Glutamatergic neuron (in vitro differentiated cells): ENCODE data around the gene PIM3. TPM values are rescaled to one million over a fixed set of nuclear protein-coding genes. Genes with fewer than 3 reads are reported as not detected.
A peak's percentile ranks its signal among the peaks of the same experiment; 100 is the strongest.

ENCODE experiments used
- DNase-seq: peaks from one replicate; pipeline ENCODE4 v3.0.0; 2022
- H3K27ac Mint-ChIP-seq: one replicate; pipeline ENCODE4 v1.8.0; 2020; ENCODE audit warnings: mild to moderate bottlenecking, mixed read lengths, inconsistent platforms; ENCODE audit not compliant: unreplicated experiment
- H3K27me3 Mint-ChIP-seq: one replicate; pipeline ENCODE4 v1.8.0; 2020; ENCODE audit warnings: mild to moderate bottlenecking, moderate library complexity, mixed read lengths, inconsistent platforms; ENCODE audit not compliant: unreplicated experiment
- H3K36me3 Mint-ChIP-seq: one replicate; pipeline ENCODE4 v1.8.0; 2020; ENCODE audit warnings: mild to moderate bottlenecking, mixed read lengths, inconsistent platforms; ENCODE audit not compliant: unreplicated experiment
- H3K4me1 Mint-ChIP-seq: one replicate; pipeline ENCODE4 v1.8.0; 2020; ENCODE audit warnings: mild to moderate bottlenecking, low read depth, mixed read lengths, inconsistent platforms; ENCODE audit not compliant: unreplicated experiment
- H3K4me3 Mint-ChIP-seq: one replicate; pipeline ENCODE4 v1.8.0; 2020; ENCODE audit warnings: mild to moderate bottlenecking, mixed read lengths, inconsistent platforms; ENCODE audit not compliant: unreplicated experiment
- H3K9me3 Mint-ChIP-seq: one replicate; pipeline ENCODE4 v1.8.0; 2020; ENCODE audit warnings: mild to moderate bottlenecking, moderate library complexity, mixed read lengths, inconsistent platforms; ENCODE audit not compliant: unreplicated experiment
- CTCF ChIP-seq: fragments of 200-600 bp; sonication (generic); IDR thresholded peaks from one replicate; pipeline ENCODE4 v1.5.0; 2021; ENCODE audit not compliant: partially characterized antibody, unreplicated experiment
- total RNA-seq: library from RNA; stranded (reverse); fragmentation: NEBNext Ultra II Directional; extraction: Animal tissue kit (Norgen Biotek cat#: 25700); gene quantifications from one replicate; pipeline ENCODE4 v1.2.1, GENCODE V29; 2021; ENCODE audit not compliant: unreplicated experiment

The PIM3 gene
- total RNA-seq, 1 donor from 2014 or later: 32.3 TPM

- Mint-ChIP-seq H3K4me3 (no peak overlapping the region), H3K36me3 (no peaks in the 10 kb centered on the region), H3K9me3 (peaks cover 5% of the 10 kb centered on the region), H3K27me3 (peaks cover 3% of the 10 kb centered on the region), H3K27ac (no peak overlapping the region), H3K4me1 (no peaks in the 10 kb centered on the region)
- DNase-seq: no peak
- no peak for TF ChIP-seq CTCF
Measured at GRCh38 chr22:49914256-49914655, 46.3 kb upstream of the PIM3 start.

GRCh38 chr22:49915610-49916009, 45.0 kb upstream of the PIM3 start:
- Mint-ChIP-seq H3K4me3 (no peak overlapping the region), H3K4me1 (peaks cover 3% of the 10 kb centered on the region), H3K27me3 (peaks cover 8% of the 10 kb centered on the region), H3K9me3 (peaks cover 7% of the 10 kb centered on the region), H3K27ac (no peak overlapping the region), H3K36me3 (no peaks in the 10 kb centered on the region)
- TF ChIP-seq CTCF: no peak
- DNase-seq: no peak

- no peak overlapping the region for H3K27ac Mint-ChIP-seq
- no peaks in the 10 kb centered on the region for H3K36me3 Mint-ChIP-seq
- H3K27me3 Mint-ChIP-seq: peaks cover 8% of the 10 kb centered on the region
Measured at GRCh38 chr22:49916831-49917230, 43.7 kb upstream of the PIM3 start.

GRCh38 chr22:49917974-49918910, 42.3 kb upstream of the PIM3 start, which contains the start of the genes ALG12 and CRELD2:
Gene ALG12 (minus strand): TSS chr22:49918438. CDS start chr22:49913765, 4,673 bp downstream.
Gene CRELD2 (plus strand): TSS chr22:49918634. CDS start chr22:49918770, 136 bp downstream.
- Mint-ChIP-seq H3K9me3 (peaks cover 7% of the 10 kb centered on the region), H3K36me3 (no peaks in the 10 kb centered on the region), H3K4me1 (peaks cover 4% of the 10 kb centered on the region), H3K27me3 (peaks cover 5% of the 10 kb centered on the region), H3K27ac (peak within 1 kb of the TSS; percentile 64), H3K4me3 (peak within 1 kb of the TSS; percentile 90)
- no peak for TF ChIP-seq CTCF
- peak; percentile 99 for DNase-seq

More at GRCh38 chr22:49916831-49917230, 43.7 kb upstream of the PIM3 start:
- DNase-seq: no peak
- peak overlapping the region; percentile 90 for H3K4me3 Mint-ChIP-seq
- H3K9me3 Mint-ChIP-seq: peaks cover 7% of the 10 kb centered on the region
- TF ChIP-seq CTCF: no peak
- peaks cover 3% of the 10 kb centered on the region for H3K4me1 Mint-ChIP-seq
